HepG2 (cell line): ENCODE results near the gene DCTN1. TPM values are rescaled to one million over a fixed set of nuclear protein-coding genes. Genes with fewer than 3 reads are reported as not detected.

ENCODE experiments used
- CCAR2 ChIP-seq: fragments of 200-400 bp; formaldehyde crosslinking; optimal IDR thresholded peaks from 2 replicates; pipeline ENCODE3; 2018; ENCODE audit warnings: low read depth, mild to moderate bottlenecking, low read length, moderate library complexity
- CEBPG ChIP-seq: IDR thresholded peaks from 2 replicates; pipeline ENCODE4 v1.6.1; 2016
- CENPX ChIP-seq: sonication (generic); formaldehyde crosslinking; IDR thresholded peaks from 2 replicates; pipeline ENCODE4 v1.9.0; 2021; ENCODE audit warnings: mild to moderate bottlenecking, missing genetic modification reagents, moderate library complexity
- CERS6 ChIP-seq: sonication (generic); formaldehyde crosslinking; IDR thresholded peaks from 2 replicates; pipeline ENCODE4 v1.5.0; 2020; ENCODE audit warnings: missing genetic modification reagents
- ELF4 ChIP-seq: sonication (generic); formaldehyde crosslinking; IDR thresholded peaks from 2 replicates; pipeline ENCODE4 v1.5.0; 2020; ENCODE audit warnings: missing genetic modification reagents, mild to moderate bottlenecking, moderate library complexity, borderline replicate concordance
- FOXA3 ChIP-seq: IDR thresholded peaks from 2 replicates; pipeline ENCODE4 v1.6.1; 2016; ENCODE audit warnings: missing genetic modification reagents, missing compliant biosample characterization
- HMGA1 ChIP-seq: sonication (generic); formaldehyde crosslinking; conservative IDR thresholded peaks from 2 replicates; pipeline ENCODE4 v1.4.0; 2020; ENCODE audit warnings: missing genetic modification reagents
- NFIB ChIP-seq: sonication (generic); formaldehyde crosslinking; IDR thresholded peaks from 2 replicates; pipeline ENCODE4 v1.9.0; 2021; ENCODE audit warnings: missing genetic modification reagents, mild to moderate bottlenecking, borderline replicate concordance
- RBM39 ChIP-seq: fragments of 200-400 bp; formaldehyde crosslinking; IDR thresholded peaks from one replicate; pipeline ENCODE4 v1.6.1; 2018; ENCODE audit warnings: antibody characterized with exemption, mild to moderate bottlenecking, low read depth, low read length; ENCODE audit not compliant: poor library complexity, severe bottlenecking
- REL ChIP-seq: sonication (generic); formaldehyde crosslinking; conservative IDR thresholded peaks from 2 replicates; pipeline ENCODE4 v1.8.0; 2022; ENCODE audit warnings: mild to moderate bottlenecking, missing genetic modification reagents, moderate library complexity
- TEAD3 ChIP-seq: optimal IDR thresholded peaks from 2 replicates; pipeline ENCODE3; 2016; ENCODE audit warnings: borderline replicate concordance
- TFDP1 ChIP-seq: IDR thresholded peaks from 2 replicates; pipeline ENCODE4 v1.6.1; 2016; ENCODE audit warnings: missing compliant biosample characterization, missing genetic modification reagents, borderline replicate concordance
- ZBTB14 ChIP-seq: sonication (generic); formaldehyde crosslinking; IDR thresholded peaks from 2 replicates; pipeline ENCODE4 v1.4.0; 2020; ENCODE audit warnings: missing genetic modification reagents
- ZBTB46 ChIP-seq: sonication (generic); formaldehyde crosslinking; IDR thresholded peaks from 2 replicates; pipeline ENCODE4 v1.4.0; 2020; ENCODE audit warnings: mild to moderate bottlenecking, missing genetic modification reagents, borderline replicate concordance
- ZFP62 ChIP-seq: sonication (generic); formaldehyde crosslinking; IDR thresholded peaks from 2 replicates; pipeline ENCODE4 v1.4.0; 2020; ENCODE audit warnings: missing genetic modification reagents
- ZKSCAN5 ChIP-seq: sonication (generic); formaldehyde crosslinking; IDR thresholded peaks from 2 replicates; pipeline ENCODE4 v1.5.1; 2020; ENCODE audit warnings: mild to moderate bottlenecking, missing genetic modification reagents
- ZNF281 ChIP-seq: sonication (generic); formaldehyde crosslinking; IDR thresholded peaks from 2 replicates; pipeline ENCODE4 v1.4.0; 2020; ENCODE audit warnings: missing genetic modification reagents, borderline replicate concordance
- ZNF562 ChIP-seq: sonication (generic); formaldehyde crosslinking; IDR thresholded peaks from 2 replicates; pipeline ENCODE4 v1.8.0; 2022; ENCODE audit warnings: missing genetic modification reagents, borderline replicate concordance
- ZNF570 ChIP-seq: sonication (generic); formaldehyde crosslinking; IDR thresholded peaks from 2 replicates; pipeline ENCODE4 v1.4.0; 2020; ENCODE audit warnings: mild to moderate bottlenecking, missing genetic modification reagents, borderline replicate concordance
- ZNF619 ChIP-seq: sonication (generic); formaldehyde crosslinking; IDR thresholded peaks from 2 replicates; pipeline ENCODE4 v1.4.0; 2020; ENCODE audit warnings: mild to moderate bottlenecking, missing genetic modification reagents
- ZNF75D ChIP-seq: sonication (generic); formaldehyde crosslinking; IDR thresholded peaks from 2 replicates; pipeline ENCODE4 v1.8.1; 2023; ENCODE audit warnings: missing genetic modification reagents, mild to moderate bottlenecking, borderline replicate concordance
- ZSCAN25 ChIP-seq: sonication (generic); formaldehyde crosslinking; IDR thresholded peaks from 2 replicates; pipeline ENCODE4 v1.8.0; 2022; ENCODE audit warnings: mild to moderate bottlenecking, missing genetic modification reagents
- polyA plus RNA-seq, 8 experiments: library from polyadenylated mRNA; depleted of rRNA in 3 of 8; stranded (reverse) in 7 of 8; unstranded in 1 of 8; fragments of >200 nt; fragmentation: Illumina TruSeq in 4 of 8; extraction: Trizol in 4 of 8; gene quantifications; 2 replicates each; pipeline versions ENCODE4 v1.2.1 to v1.2.3, GENCODE V29; 2011 to 2016; ENCODE audit warnings: low read depth in 4 of 8, missing spikeins in 1 of 8, mixed read lengths in 1 of 8; ENCODE audit not compliant: insufficient read depth in 1 of 8
- total RNA-seq, 5 experiments: library from RNA; depleted of rRNA; stranded (reverse); fragments of >200 nt; fragmentation: Illumina TruSeq; extraction: Trizol; gene quantifications; 2 replicates each; pipeline ENCODE4 v1.2.3, GENCODE V29; 2016; ENCODE audit warnings: low read depth in 1 of 5

Gene DCTN1
- total and polyA plus RNA-seq, 2 of the 13 experiments (the other 11 are each of a cell fraction or from before 2014, with no cell fraction given) = 73.2 to 122 TPM

- TF ChIP-seq ZNF281 (CRISPR knock-in tag) = no peak
- TF ChIP-seq CERS6 = no peak
- TF ChIP-seq NFIB (CRISPR knock-in tag) = 0 out of 2 replicates have a peak, but pooled peaks have one; percentile 35
- peak; percentile 86 for TF ChIP-seq TEAD3 (CRISPR knock-in tag)
- TF ChIP-seq ZBTB14 (CRISPR knock-in tag) = no peak
- TF ChIP-seq ELF4 (CRISPR knock-in tag) = no peak
- TF ChIP-seq TFDP1 (CRISPR knock-in tag) = peak; percentile 9; the same call in 1 of the 2 replicates
- TF ChIP-seq RBM39 = no peak
- TF ChIP-seq FOXA3 (CRISPR knock-in tag) = peak; percentile 56; the same call in 1 of the 2 replicates
- no peak for TF ChIP-seq REL (CRISPR knock-in tag)
- TF ChIP-seq HMGA1 (CRISPR knock-in tag) = no peak
- TF ChIP-seq CENPX = no peak
- no peak for TF ChIP-seq CCAR2
- TF ChIP-seq ZSCAN25 (CRISPR knock-in tag) = no peak; the same call in 1 of the 2 replicates
- peak; percentile 15; the same call in 1 of the 2 replicates for TF ChIP-seq CEBPG (CRISPR knock-in tag)
- TF ChIP-seq ZKSCAN5 (CRISPR knock-in tag) = no peak
- TF ChIP-seq ZFP62 (CRISPR knock-in tag) = no peak
- no peak for TF ChIP-seq ZNF75D
- TF ChIP-seq ZNF562 = no peak
- TF ChIP-seq ZNF619 (CRISPR knock-in tag) = no peak
- TF ChIP-seq ZNF570 (CRISPR knock-in tag) = no peak
- no peak for TF ChIP-seq ZBTB46 (CRISPR knock-in tag)
Measured at GRCh38 chr2:74413001-74413698, 33.0 kb upstream of the DCTN1 start (continued).
